ENCODE results near the gene GALNT10.
A peak's percentile ranks its signal among the peaks of the same experiment; 100 is the strongest.

The GALNT10 gene

GRCh38 chr5:154203798-154204578 lies 13.5 kb downstream of the GALNT10 start:
- Mint-ChIP-seq H3K27me3 (ENCODE audit: low read depth) (no peaks in the 10 kb centered on the region), H3K27ac (peak overlapping the region; percentile 85), H3K36me3 (ENCODE audit: low read depth) (peaks cover 37% of the 10 kb centered on the region), H3K4me3 (peak overlapping the region; percentile 72), H3K4me1 (ENCODE audit: low read depth) (peaks cover 34% of the 10 kb centered on the region), H3K9me3 (no peaks in the 10 kb centered on the region)
- DNase-seq (ENCODE audit: low spot score), result no peak

- no peak for DNase-seq (ENCODE audit: low spot score)
- H3K4me3 Mint-ChIP-seq, result no peak overlapping the region
- H3K27me3 Mint-ChIP-seq (ENCODE audit: low read depth), result no peaks in the 10 kb centered on the region
- peaks cover 41% of the 10 kb centered on the region for H3K36me3 Mint-ChIP-seq (ENCODE audit: low read depth)
- H3K9me3 Mint-ChIP-seq, result no peaks in the 10 kb centered on the region
- no peak overlapping the region for H3K27ac Mint-ChIP-seq
- H3K4me1 Mint-ChIP-seq (ENCODE audit: low read depth), result peaks cover 25% of the 10 kb centered on the region
These were observed 15.0 kb downstream of the GALNT10 start for GRCh38 chr5:154205441-154206117.

GRCh38 chr5:154206311-154206710 lies 15.8 kb downstream of the GALNT10 start:
- Mint-ChIP-seq H3K27ac (no peak overlapping the region), H3K4me3 (no peak overlapping the region), H3K36me3 (ENCODE audit: low read depth) (peaks cover 41% of the 10 kb centered on the region), H3K4me1 (ENCODE audit: low read depth) (peaks cover 25% of the 10 kb centered on the region), H3K9me3 (no peaks in the 10 kb centered on the region), H3K27me3 (ENCODE audit: low read depth) (no peaks in the 10 kb centered on the region)
- no peak for DNase-seq (ENCODE audit: low spot score)

- Mint-ChIP-seq H3K36me3 (ENCODE audit: low read depth) (peaks cover 39% of the 10 kb centered on the region), H3K4me1 (ENCODE audit: low read depth) (peaks cover 27% of the 10 kb centered on the region), H3K27me3 (ENCODE audit: low read depth) (no peaks in the 10 kb centered on the region), H3K4me3 (no peak overlapping the region), H3K27ac (no peak overlapping the region), H3K9me3 (no peaks in the 10 kb centered on the region)
- no peak for DNase-seq (ENCODE audit: low spot score)
These were observed 16.7 kb downstream of the GALNT10 start for GRCh38 chr5:154207204-154207603.

- Mint-ChIP-seq H3K27ac (no peak overlapping the region), H3K4me3 (no peak overlapping the region)
These were observed 19.1 kb downstream of the GALNT10 start for GRCh38 chr5:154209591-154210081.

GRCh38 chr5:154210163-154210562 lies 19.6 kb downstream of the GALNT10 start:
- Mint-ChIP-seq H3K9me3 (no peaks in the 10 kb centered on the region), H3K27ac (no peak overlapping the region), H3K36me3 (ENCODE audit: low read depth) (peaks cover 30% of the 10 kb centered on the region), H3K4me3 (no peak overlapping the region), H3K4me1 (ENCODE audit: low read depth) (peaks cover 21% of the 10 kb centered on the region), H3K27me3 (ENCODE audit: low read depth) (no peaks in the 10 kb centered on the region)
- DNase-seq (ENCODE audit: low spot score), result no peak

More at GRCh38 chr5:154209591-154210081, 19.1 kb downstream of the GALNT10 start:
- H3K27me3 Mint-ChIP-seq (ENCODE audit: low read depth), result no peaks in the 10 kb centered on the region
- H3K9me3 Mint-ChIP-seq, result no peaks in the 10 kb centered on the region
- peaks cover 31% of the 10 kb centered on the region for H3K36me3 Mint-ChIP-seq (ENCODE audit: low read depth)
- H3K4me1 Mint-ChIP-seq (ENCODE audit: low read depth), result peaks cover 20% of the 10 kb centered on the region
- DNase-seq (ENCODE audit: low spot score), result no peak

GRCh38 chr5:154211641-154212390 lies 21.3 kb downstream of the GALNT10 start:
- DNase-seq (ENCODE audit: low spot score), result no peak
- Mint-ChIP-seq H3K27ac (no peak overlapping the region), H3K4me1 (ENCODE audit: low read depth) (peaks cover 27% of the 10 kb centered on the region), H3K36me3 (ENCODE audit: low read depth) (peaks cover 25% of the 10 kb centered on the region), H3K27me3 (ENCODE audit: low read depth) (no peaks in the 10 kb centered on the region), H3K9me3 (no peaks in the 10 kb centered on the region), H3K4me3 (no peak overlapping the region)

GRCh38 chr5:154213592-154213991 lies 23.1 kb downstream of the GALNT10 start:
- no peak for DNase-seq (ENCODE audit: low spot score)
- Mint-ChIP-seq H3K4me1 (ENCODE audit: low read depth) (peaks cover 38% of the 10 kb centered on the region), H3K27me3 (ENCODE audit: low read depth) (no peaks in the 10 kb centered on the region), H3K27ac (no peak overlapping the region), H3K9me3 (no peaks in the 10 kb centered on the region), H3K4me3 (no peak overlapping the region), H3K36me3 (ENCODE audit: low read depth) (peaks cover 17% of the 10 kb centered on the region)

- peak overlapping the region; percentile 41 for H3K27ac Mint-ChIP-seq
- DNase-seq (ENCODE audit: low spot score), result peak; percentile 39
These were observed 24.0 kb downstream of the GALNT10 start for GRCh38 chr5:154214371-154215106.

GRCh38 chr5:154215571-154216325 lies 25.2 kb downstream of the GALNT10 start:
- H3K4me3 Mint-ChIP-seq, result no peak overlapping the region
- peaks cover 50% of the 10 kb centered on the region for H3K4me1 Mint-ChIP-seq (ENCODE audit: low read depth)
- peaks cover 15% of the 10 kb centered on the region for H3K36me3 Mint-ChIP-seq (ENCODE audit: low read depth)
- DNase-seq (ENCODE audit: low spot score), result no peak
- H3K27ac Mint-ChIP-seq, result no peak overlapping the region
- no peaks in the 10 kb centered on the region for H3K27me3 Mint-ChIP-seq (ENCODE audit: low read depth)
- H3K9me3 Mint-ChIP-seq, result no peaks in the 10 kb centered on the region

More at GRCh38 chr5:154214371-154215106, 24.0 kb downstream of the GALNT10 start:
- peaks cover 12% of the 10 kb centered on the region for H3K36me3 Mint-ChIP-seq (ENCODE audit: low read depth)
- H3K27me3 Mint-ChIP-seq (ENCODE audit: low read depth), result no peaks in the 10 kb centered on the region
- H3K4me3 Mint-ChIP-seq, result peak overlapping the region; percentile 18
- H3K4me1 Mint-ChIP-seq (ENCODE audit: low read depth), result peaks cover 42% of the 10 kb centered on the region
- H3K9me3 Mint-ChIP-seq, result no peaks in the 10 kb centered on the region

GRCh38 chr5:154217462-154217861 lies 26.9 kb downstream of the GALNT10 start:
- peak overlapping the region; percentile 11 for H3K27ac Mint-ChIP-seq
- H3K4me1 Mint-ChIP-seq (ENCODE audit: low read depth), result peaks cover 61% of the 10 kb centered on the region
- DNase-seq (ENCODE audit: low spot score), result no peak
- no peaks in the 10 kb centered on the region for H3K9me3 Mint-ChIP-seq
- H3K27me3 Mint-ChIP-seq (ENCODE audit: low read depth), result no peaks in the 10 kb centered on the region
- no peak overlapping the region for H3K4me3 Mint-ChIP-seq
- H3K36me3 Mint-ChIP-seq (ENCODE audit: low read depth), result peaks cover 19% of the 10 kb centered on the region

GRCh38 chr5:154218786-154219185 lies 28.3 kb downstream of the GALNT10 start:
- Mint-ChIP-seq H3K4me1 (ENCODE audit: low read depth) (peaks cover 58% of the 10 kb centered on the region), H3K9me3 (no peaks in the 10 kb centered on the region), H3K4me3 (no peak overlapping the region), H3K36me3 (ENCODE audit: low read depth) (peaks cover 25% of the 10 kb centered on the region), H3K27ac (peak overlapping the region; percentile 35), H3K27me3 (ENCODE audit: low read depth) (no peaks in the 10 kb centered on the region)
- DNase-seq (ENCODE audit: low spot score), result no peak

GRCh38 chr5:154220625-154221024 lies 30.1 kb downstream of the GALNT10 start:
- Mint-ChIP-seq H3K4me3 (no peak overlapping the region), H3K4me1 (ENCODE audit: low read depth) (peaks cover 45% of the 10 kb centered on the region), H3K9me3 (peaks cover 2% of the 10 kb centered on the region), H3K36me3 (ENCODE audit: low read depth) (peaks cover 27% of the 10 kb centered on the region), H3K27ac (no peak overlapping the region), H3K27me3 (ENCODE audit: low read depth) (no peaks in the 10 kb centered on the region)
- DNase-seq (ENCODE audit: low spot score), result no peak
